Body of pancreas (tissue), 4 donors: ENCODE measurements around the gene CYP11A1.

ENCODE experiments used
- POLR2A ChIP-seq, 3 donors: fragments of 450-650 bp; IDR thresholded peaks; one replicate each; pipeline ENCODE4 v1.6.1; 2016; ENCODE audit warnings: antibody characterized with exemption in 3 of 3, mild to moderate bottlenecking in 2 of 3
- TF ChIP-seq, protein P1 (sequence below), 7 experiments: fragments of 450-650 bp in 4 of 7; fragments of 200-600 bp in 3 of 7; sonication (generic) in 3 of 7; IDR thresholded peaks; one replicate each; pipeline ENCODE4 v1.5.1; 2016 to 2019; ENCODE audit warnings: antibody characterized with exemption in 7 of 7

DNA sequence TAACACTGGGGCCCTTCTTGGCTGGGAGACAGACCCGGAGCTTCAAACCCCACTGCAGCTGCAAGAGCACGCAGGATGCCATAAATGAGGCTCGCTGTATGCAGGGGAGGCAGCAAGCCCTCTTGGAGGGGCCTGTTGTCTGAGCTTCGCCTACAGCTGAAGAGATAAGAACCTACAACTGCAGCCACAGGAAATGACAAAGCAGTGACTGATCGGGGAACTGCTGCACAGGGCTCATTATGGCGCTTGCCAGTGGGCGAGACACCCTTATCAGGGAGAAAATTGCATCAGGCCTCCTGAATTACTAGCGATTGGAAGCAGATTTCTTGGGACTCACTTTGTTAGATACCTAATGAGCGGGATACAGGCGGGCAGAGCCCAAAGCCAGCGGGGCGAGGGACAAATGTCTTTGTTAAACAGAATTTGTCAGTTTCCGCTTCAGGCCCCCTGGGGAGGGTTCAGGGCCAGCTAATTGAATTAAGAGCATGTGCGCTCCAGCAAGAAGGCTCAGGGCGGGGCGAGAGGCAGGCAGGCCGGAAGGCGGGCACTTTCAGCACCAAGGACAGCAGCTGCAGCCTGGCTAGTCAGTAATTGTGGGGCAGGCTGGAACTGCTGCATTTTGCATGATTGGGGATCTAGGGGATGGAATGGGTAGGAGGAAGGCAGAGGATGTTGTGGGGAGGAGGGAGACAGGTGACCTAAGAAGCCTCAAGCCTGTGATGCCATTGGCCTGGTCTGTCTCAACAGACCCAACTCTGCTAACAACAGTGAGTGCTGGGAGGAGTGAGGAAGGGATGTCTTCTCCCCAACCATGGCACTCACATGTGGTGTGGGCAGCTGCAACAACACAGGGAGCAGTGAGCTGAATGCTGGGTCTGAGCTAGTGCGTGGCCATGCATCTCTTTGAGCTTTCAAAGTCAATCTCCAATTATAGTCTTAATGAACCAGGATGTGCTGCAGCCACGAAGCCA, 76.1 kb downstream of the CYP11A1 start:
- TF ChIP-seq, protein P1, sequence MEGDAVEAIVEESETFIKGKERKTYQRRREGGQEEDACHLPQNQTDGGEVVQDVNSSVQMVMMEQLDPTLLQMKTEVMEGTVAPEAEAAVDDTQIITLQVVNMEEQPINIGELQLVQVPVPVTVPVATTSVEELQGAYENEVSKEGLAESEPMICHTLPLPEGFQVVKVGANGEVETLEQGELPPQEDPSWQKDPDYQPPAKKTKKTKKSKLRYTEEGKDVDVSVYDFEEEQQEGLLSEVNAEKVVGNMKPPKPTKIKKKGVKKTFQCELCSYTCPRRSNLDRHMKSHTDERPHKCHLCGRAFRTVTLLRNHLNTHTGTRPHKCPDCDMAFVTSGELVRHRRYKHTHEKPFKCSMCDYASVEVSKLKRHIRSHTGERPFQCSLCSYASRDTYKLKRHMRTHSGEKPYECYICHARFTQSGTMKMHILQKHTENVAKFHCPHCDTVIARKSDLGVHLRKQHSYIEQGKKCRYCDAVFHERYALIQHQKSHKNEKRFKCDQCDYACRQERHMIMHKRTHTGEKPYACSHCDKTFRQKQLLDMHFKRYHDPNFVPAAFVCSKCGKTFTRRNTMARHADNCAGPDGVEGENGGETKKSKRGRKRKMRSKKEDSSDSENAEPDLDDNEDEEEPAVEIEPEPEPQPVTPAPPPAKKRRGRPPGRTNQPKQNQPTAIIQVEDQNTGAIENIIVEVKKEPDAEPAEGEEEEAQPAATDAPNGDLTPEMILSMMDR (IDR thresholded peaks at IDR 0.05), result no peak
- no peak for TF ChIP-seq POLR2A (IDR thresholded peaks at IDR 0.05)
